RWPE2 (cell line): ENCODE measurements around the gene SNCA.

Source experiments
- ATAC-seq: fragments of 200-7000 bp; cut with Tn5 transposase; 3 replicates; pipeline ENCODE4 v1.9.1; 2021; ENCODE audit warnings: low read depth
- DNase-seq: peaks from one replicate; pipeline ENCODE4 v3.0.0-alpha.2; 2020; ENCODE audit warnings: low spot score
- H3K27ac ChIP-seq: fragments of 450-650 bp; 2 replicates; pipeline ENCODE4 v1.5.1; 2017; ENCODE audit warnings: mild to moderate bottlenecking; ENCODE audit not compliant: poor library complexity, severe bottlenecking
- H3K27me3 ChIP-seq: fragments of 250-450 bp; sonication (Bioruptor Pico); 2 replicates; pipeline ENCODE4 v1.5.1; 2021; ENCODE audit warnings: mild to moderate bottlenecking, moderate library complexity; ENCODE audit not compliant: insufficient read depth, poor library complexity, severe bottlenecking
- H3K36me3 ChIP-seq: fragments of 250-450 bp; sonication (Bioruptor Pico); 2 replicates; pipeline ENCODE4 v1.5.1; 2020; ENCODE audit warnings: low read depth, mild to moderate bottlenecking, moderate library complexity
- H3K4me1 ChIP-seq: fragments of 250-450 bp; sonication (Bioruptor Pico); 2 replicates; pipeline ENCODE4 v1.5.1; 2021; ENCODE audit warnings: mild to moderate bottlenecking, moderate library complexity; ENCODE audit not compliant: insufficient read depth, poor library complexity, severe bottlenecking
- H3K4me3 ChIP-seq: fragments of 250-450 bp; sonication (Bioruptor Pico); 2 replicates; pipeline ENCODE4 v1.5.1; 2021; ENCODE audit warnings: mild to moderate bottlenecking, moderate library complexity; ENCODE audit not compliant: severe bottlenecking
- H3K9me3 ChIP-seq: fragments of 250-450 bp; sonication (Bioruptor Pico); 2 replicates; pipeline ENCODE4 v1.5.1; 2021; ENCODE audit warnings: mild to moderate bottlenecking, moderate library complexity; ENCODE audit not compliant: severe bottlenecking
- CTCF ChIP-seq: fragments of 450-650 bp; IDR thresholded peaks from one replicate; pipeline ENCODE4 v1.5.1; 2017; ENCODE audit warnings: mild to moderate bottlenecking, moderate library complexity; ENCODE audit not compliant: poor library complexity, severe bottlenecking

The SNCA gene

DNA sequence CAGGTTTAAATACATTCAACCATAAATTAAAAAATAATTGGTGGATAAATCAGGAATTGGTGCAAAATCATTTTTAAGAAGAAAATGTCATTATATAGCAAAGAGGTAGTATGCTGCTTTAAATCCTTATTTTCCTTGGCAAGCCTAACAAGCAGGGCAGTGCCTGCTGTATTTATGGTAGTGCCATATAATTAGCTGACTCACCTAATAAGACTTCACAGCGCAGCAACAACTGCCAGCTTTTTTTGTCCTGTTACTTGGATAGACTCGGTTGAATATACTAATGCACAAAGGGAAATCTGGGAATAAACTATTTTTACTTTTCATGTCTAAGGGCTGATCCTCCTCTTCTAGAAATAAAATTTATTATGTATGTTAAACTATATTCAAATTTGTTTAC lies 99.1 kb downstream of the SNCA start:
- peak; percentile 98 for ATAC-seq
- Histone ChIP-seq H3K27ac (no peak overlapping the region), H3K9me3 (no peaks in the 10 kb centered on the region), H3K36me3 (no peaks in the 10 kb centered on the region), H3K4me1 (peaks cover 10% of the 10 kb centered on the region), H3K27me3 (no peaks in the 10 kb centered on the region), H3K4me3 (no peak overlapping the region)
- TF ChIP-seq CTCF = no peak
- DNase-seq = no peak

DNA sequence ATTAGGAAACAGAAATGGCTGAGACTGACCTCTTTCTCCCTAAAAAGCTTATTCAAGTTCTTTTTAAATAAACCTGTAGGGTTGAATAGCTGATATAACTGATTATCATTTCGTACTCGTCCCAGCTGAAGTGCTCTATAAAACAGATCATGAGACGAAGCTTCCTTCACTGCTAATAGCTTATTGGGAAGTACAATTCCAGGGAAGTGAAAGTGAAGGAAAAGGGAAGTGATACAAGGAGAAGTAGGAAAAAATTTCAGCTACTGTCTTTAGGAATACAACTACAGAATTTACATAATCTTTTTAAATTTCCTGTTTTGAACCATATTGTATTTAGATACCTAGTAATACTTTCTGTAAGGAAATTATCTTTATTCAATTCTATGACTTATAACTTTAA lies 103.0 kb downstream of the SNCA start:
- H3K27me3 ChIP-seq = no peaks in the 10 kb centered on the region
- no peaks in the 10 kb centered on the region for H3K36me3 ChIP-seq
- no peak for DNase-seq

DNA sequence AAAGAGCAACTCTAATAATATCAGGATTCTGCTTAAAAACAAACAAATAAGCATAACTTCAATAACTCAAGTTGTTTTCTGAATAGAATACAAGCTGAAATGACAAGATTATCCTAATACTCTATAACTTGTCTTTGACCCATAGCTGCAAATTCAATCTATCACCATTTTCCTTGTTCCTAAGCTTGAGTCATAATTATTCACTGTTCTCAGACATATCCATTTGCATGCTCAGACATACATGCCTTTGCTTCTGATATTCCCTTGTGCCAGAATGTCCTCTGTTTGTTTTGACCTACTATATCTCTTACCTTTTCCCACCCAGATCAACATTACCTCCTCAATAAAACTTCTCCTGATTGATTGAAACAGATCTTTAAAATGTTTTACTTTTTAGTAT lies 109.7 kb downstream of the SNCA start:
- ATAC-seq (no peak), DNase-seq (no peak)
- peaks cover 15% of the 10 kb centered on the region for H3K4me1 ChIP-seq
- 0 out of 2 replicates have a peak, but pooled peaks cover 6% of the 10 kb centered on the region for H3K36me3 ChIP-seq
- H3K27me3 ChIP-seq = no peaks in the 10 kb centered on the region
- TF ChIP-seq CTCF = no peak
- no peak overlapping the region for H3K4me3 ChIP-seq
- H3K27ac ChIP-seq = no peak overlapping the region
- no peaks in the 10 kb centered on the region for H3K9me3 ChIP-seq

More for the DNA sequence above, 103.0 kb downstream of the SNCA start:
- no peak for ATAC-seq
- Histone ChIP-seq H3K9me3 (no peaks in the 10 kb centered on the region), H3K27ac (no peak overlapping the region), H3K4me3 (no peak overlapping the region), H3K4me1 (peaks cover 10% of the 10 kb centered on the region)
- TF ChIP-seq CTCF = no peak

DNA sequence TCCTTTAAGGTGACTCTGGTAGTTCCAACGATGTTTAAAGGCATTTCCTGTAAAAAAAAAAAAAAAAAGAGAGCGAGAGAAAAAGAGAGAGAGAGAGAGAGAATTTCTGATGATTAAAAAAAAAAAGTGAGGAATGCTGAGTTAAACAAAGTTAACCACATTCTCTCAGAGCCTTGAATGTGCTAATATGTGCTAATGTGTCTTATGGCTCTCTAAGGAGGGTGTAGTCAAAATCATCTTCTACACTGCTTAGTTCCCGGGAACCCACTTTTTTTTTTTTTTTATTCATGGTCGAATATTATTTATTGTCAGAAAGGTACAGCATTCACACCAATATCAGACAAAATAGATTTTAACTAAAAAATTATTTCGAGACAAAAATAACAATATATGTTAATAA lies 111.7 kb downstream of the SNCA start:
- Histone ChIP-seq H3K4me1 (peaks cover 15% of the 10 kb centered on the region), H3K9me3 (no peaks in the 10 kb centered on the region), H3K27ac (peak overlapping the region; percentile 55), H3K36me3 (0 out of 2 replicates have a peak, but pooled peaks cover 6% of the 10 kb centered on the region), H3K4me3 (no peak overlapping the region), H3K27me3 (no peaks in the 10 kb centered on the region)
- DNase-seq (no peak), ATAC-seq (no peak)
- TF ChIP-seq CTCF = no peak

DNA sequence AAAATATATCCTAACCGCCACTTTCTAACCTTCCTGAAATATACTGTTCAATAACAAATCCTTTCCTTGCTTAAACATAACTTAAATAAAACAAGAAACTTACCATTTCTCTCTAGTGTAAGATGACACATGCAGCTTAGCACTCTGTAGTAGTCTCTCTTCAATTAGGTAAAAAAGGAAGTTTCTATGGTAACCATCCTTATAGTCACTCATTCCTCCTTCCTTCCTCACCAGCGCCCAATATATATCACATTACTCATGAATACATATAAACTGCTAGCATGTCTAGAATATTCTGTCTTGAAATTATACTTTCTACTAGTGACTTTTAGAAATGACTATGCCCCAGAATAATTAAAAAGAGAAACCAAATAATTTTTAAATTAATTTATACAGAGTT lies 112.2 kb downstream of the SNCA start:
- 0 out of 2 replicates have a peak, but pooled peaks cover 6% of the 10 kb centered on the region for H3K36me3 ChIP-seq
- H3K9me3 ChIP-seq = no peaks in the 10 kb centered on the region
- H3K4me1 ChIP-seq = peaks cover 15% of the 10 kb centered on the region
- H3K4me3 ChIP-seq = no peak overlapping the region
- DNase-seq = no peak
- peak overlapping the region; percentile 55 for H3K27ac ChIP-seq
- ATAC-seq = peak; percentile 100
- no peaks in the 10 kb centered on the region for H3K27me3 ChIP-seq
- TF ChIP-seq CTCF = no peak
